ENCODE data around the gene STAMBP. TPM values are rescaled to one million over a fixed set of nuclear protein-coding genes. Genes with fewer than 3 reads are reported as not detected.
"Not testable (repeated sequence)": the region's sequence is repeated elsewhere in the genome, so short reads cannot be mapped to it uniquely, and the experiment has no call there.

The STAMBP gene
- total RNA-seq, 1 experiment from 2014 or later = 91.4 TPM

DNA sequence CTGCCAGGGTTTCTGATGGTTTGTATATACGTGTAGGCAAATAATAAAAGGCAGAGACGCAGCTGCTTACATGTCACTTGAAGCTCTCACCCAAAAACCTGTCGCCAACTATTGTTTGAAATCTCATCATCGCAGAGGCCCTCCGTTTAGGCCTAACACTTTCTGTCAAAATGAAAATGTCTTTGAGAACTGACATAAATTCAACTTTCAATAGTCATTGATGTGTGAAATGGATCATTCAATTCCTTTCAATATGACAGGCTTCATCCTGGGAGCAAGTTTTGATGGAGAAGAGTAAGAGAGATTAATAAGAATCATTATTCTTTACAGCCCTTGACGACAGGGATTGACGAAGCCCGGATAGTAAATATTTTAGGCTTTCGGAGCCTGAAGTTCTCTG lies 66.7 kb downstream of the STAMBP start:
- in situ Hi-C loops (cut with HindIII; ENCODE audit: low pct_unique_long_range_greater_than_20kb, low sequenced_read_pairs) = no loop called here
- DNase-seq (ENCODE audit: low read depth, low spot score) = no peak

DNA sequence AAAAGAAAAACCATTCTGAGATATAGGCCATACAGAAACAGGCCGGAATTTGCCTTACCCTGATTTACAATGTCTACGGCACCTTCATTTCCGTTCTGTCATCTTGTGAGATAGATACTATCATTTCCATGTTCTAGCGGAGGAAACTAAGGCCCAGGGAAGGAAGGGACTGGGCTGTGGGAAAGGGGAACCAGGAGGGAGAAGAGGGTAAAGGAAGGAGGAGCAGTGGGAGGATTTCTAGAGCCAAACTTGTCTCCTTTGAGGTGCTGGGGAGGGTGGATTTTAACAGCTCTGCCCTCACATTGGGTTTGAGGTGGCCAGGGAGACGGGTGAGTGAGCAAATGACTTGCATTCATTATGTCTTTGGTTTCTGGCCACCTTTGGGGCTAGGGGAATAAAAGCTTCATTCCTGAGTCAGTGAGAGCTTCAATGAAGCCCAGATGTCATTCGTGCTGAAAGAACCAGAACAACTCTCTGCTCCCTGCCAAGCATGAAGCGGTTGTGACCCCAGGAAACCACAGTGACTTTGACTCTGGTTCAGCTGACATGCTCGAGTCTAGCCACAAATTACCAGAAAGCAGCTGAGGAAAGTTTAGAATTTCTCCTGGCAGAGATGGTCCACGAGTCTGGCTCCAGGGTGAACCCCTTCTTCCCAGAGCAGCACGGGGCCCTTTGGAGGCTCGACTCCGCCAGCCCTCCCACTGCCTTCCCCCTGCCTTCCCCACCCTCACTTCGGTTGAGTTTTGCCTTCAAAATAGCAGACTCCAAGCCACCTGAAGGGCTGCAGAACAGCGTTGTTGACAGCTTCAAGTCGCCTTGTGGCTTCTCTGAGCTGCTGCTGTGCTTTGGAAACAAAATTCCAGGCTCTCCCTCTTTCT lies 67.8 kb downstream of the STAMBP start:
- peak; percentile 41 for DNase-seq (ENCODE audit: low read depth, low spot score)
- in situ Hi-C loops (cut with HindIII; ENCODE audit: low pct_unique_long_range_greater_than_20kb, low sequenced_read_pairs) = no loop called here

DNA sequence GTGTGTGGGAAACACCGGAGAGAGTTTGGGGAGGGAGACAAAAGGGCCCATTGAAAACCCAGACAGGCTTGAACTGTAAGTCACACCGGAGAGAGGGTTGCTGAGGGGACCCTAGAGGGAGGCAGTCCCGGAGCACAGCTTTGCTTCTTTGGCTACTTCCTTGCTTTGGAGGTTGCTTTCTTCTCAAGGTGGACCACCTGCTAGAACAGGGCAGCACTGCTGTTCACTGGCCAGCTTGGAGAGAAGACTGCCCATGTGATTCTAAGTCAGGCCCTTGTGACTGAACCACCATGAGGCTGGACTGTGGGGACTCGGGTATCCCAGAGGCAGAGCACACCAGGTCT lies 68.5 kb downstream of the STAMBP start:
- DNase-seq (ENCODE audit: low read depth, low spot score) = peak; percentile 76
- in situ Hi-C loops (cut with HindIII; ENCODE audit: low pct_unique_long_range_greater_than_20kb, low sequenced_read_pairs) = no loop called here

DNA sequence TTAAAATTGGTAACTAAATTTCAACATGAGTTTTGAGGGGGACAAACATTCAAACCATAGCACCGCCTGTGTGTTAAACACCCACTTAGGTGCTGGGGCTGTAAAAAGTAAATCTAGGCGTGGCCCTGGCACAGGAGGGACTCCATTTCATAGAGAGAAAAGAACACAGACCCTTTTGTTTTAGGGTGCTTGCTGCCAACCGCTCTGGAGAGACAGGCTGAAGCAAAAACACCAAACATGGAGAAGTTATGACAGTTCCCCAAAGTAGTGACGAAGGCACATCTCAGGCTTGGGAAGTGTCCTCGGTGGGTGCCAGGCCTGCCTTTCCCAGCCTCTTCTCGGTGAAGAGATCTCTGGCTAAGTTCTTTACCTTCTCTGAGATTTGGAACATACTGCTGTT lies 69.2 kb downstream of the STAMBP start:
- DNase-seq (ENCODE audit: low read depth, low spot score) = peak; percentile 69
- in situ Hi-C loops (cut with HindIII; ENCODE audit: low pct_unique_long_range_greater_than_20kb, low sequenced_read_pairs) = no loop called here

- DNase-seq (ENCODE audit: low read depth, low spot score) = no peak
- in situ Hi-C loops (cut with HindIII; ENCODE audit: low pct_unique_long_range_greater_than_20kb, low sequenced_read_pairs) = no loop called here
Measured at GRCh38 chr2:73899801-73900336, 71.1 kb downstream of the STAMBP start.

- DNase-seq (ENCODE audit: low read depth, low spot score) = no peak
- in situ Hi-C loops (cut with HindIII; ENCODE audit: low pct_unique_long_range_greater_than_20kb, low sequenced_read_pairs) = no loop called here
Measured at GRCh38 chr2:73901143-73901542, 72.4 kb downstream of the STAMBP start.

GRCh38 chr2:73902284-73902683 lies 73.5 kb downstream of the STAMBP start:
- no peak for DNase-seq (ENCODE audit: low read depth, low spot score)
- in situ Hi-C loops (cut with HindIII; ENCODE audit: low pct_unique_long_range_greater_than_20kb, low sequenced_read_pairs) = no loop called here

GRCh38 chr2:73903313-73903712 lies 74.6 kb downstream of the STAMBP start:
- no peak for DNase-seq (ENCODE audit: low read depth, low spot score)
- in situ Hi-C loops (cut with HindIII; ENCODE audit: low pct_unique_long_range_greater_than_20kb, low sequenced_read_pairs) = no loop called here

GRCh38 chr2:73903949-73904613 lies 75.3 kb downstream of the STAMBP start:
- in situ Hi-C loops (cut with HindIII; ENCODE audit: low pct_unique_long_range_greater_than_20kb, low sequenced_read_pairs); DNase-seq (ENCODE audit: low read depth, low spot score): not testable (repeated sequence)

- DNase-seq (ENCODE audit: low read depth, low spot score) = no peak
- in situ Hi-C loops (cut with HindIII; ENCODE audit: low pct_unique_long_range_greater_than_20kb, low sequenced_read_pairs) = no loop called here
Measured at GRCh38 chr2:73904952-73905351, 76.2 kb downstream of the STAMBP start.

DNA sequence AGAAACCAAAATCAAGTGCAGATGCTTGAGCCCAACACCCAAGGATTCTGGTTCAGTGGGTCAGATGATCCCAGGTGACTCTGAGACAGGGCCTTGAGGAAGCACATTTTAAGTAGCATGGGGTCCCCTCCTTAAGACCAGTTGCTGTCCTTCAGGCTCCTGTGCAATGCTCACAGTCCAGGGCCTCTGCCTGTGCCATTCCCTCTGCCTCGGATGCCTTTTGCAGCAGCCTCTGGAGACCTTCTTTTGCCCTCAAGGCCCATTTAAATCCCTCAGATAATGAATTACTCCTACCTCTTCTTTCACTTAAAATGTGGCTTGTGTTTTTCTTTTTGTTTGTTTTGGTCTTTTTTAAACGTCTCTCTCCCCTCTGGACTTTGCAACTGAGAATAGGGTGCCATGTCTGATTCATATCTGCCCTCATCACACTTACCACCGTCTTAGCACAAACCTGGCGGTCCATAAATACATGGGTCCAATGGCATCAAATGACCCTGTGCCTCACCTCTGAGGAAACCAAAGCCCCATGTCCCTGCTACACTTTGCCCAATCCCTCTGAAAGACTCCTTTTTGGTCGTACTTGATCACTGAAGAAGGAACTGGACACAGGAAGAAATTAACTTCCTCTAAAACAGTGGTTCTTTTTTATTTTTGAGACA lies 78.2 kb downstream of the STAMBP start:
- in situ Hi-C loops (cut with HindIII; ENCODE audit: low pct_unique_long_range_greater_than_20kb, low sequenced_read_pairs) = no loop called here

GRCh38 chr2:73907840-73908452 lies 79.2 kb downstream of the STAMBP start:
- in situ Hi-C loops (cut with HindIII; ENCODE audit: low pct_unique_long_range_greater_than_20kb, low sequenced_read_pairs) = no loop called here
- DNase-seq (ENCODE audit: low read depth, low spot score) = peak; percentile 45

More for the DNA sequence above, 78.2 kb downstream of the STAMBP start:
- no peak for DNase-seq (ENCODE audit: low read depth, low spot score)

- in situ Hi-C loops (cut with HindIII; ENCODE audit: low pct_unique_long_range_greater_than_20kb, low sequenced_read_pairs) = no loop called here
- no peak for DNase-seq (ENCODE audit: low read depth, low spot score)
Measured at GRCh38 chr2:73908689-73909652, 80.2 kb downstream of the STAMBP start.

DNA sequence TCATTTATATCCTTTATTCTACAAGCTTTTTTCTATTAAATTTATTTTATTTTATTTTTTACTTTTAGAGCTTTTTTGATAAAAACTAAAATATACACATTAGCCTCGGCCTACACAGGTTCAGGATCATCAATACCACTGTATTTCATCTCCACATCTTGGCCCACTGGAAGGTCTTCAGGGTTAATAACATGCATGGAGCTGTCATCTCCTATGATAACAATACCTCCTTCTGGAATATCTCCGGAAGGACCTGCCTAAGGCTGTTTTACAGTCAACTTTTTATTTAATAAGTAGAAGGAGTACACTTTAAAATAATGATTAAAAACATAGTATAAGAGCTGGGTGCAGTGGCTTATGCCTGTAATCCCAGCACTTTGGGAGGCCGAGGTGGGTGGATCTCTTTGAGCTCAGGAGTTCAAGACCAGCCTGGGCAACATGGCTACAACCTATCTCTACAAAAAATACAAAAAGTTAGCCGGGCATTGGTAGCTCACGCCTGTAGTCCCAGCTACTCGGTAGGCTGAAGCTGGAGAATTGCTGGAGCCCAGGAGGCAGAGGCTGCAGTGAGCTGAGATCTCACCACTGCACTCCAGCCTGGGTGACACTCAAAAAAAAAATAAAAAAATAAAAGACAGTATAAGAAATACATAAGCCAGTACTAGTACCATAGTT lies 82.2 kb downstream of the STAMBP start:
- in situ Hi-C loops (cut with HindIII; ENCODE audit: low pct_unique_long_range_greater_than_20kb, low sequenced_read_pairs) = no loop called here
- no peak for DNase-seq (ENCODE audit: low read depth, low spot score)

- DNase-seq (ENCODE audit: low read depth, low spot score) = no peak
- in situ Hi-C loops (cut with HindIII; ENCODE audit: low pct_unique_long_range_greater_than_20kb, low sequenced_read_pairs) = no loop called here
Measured at GRCh38 chr2:73911548-73912208, 82.9 kb downstream of the STAMBP start.

All from SK-MEL-5 (cell line).